GM06990 (cell line): Measurements from ENCODE around the gene PTPN4.

Source experiments
- DNase-seq: peaks from one replicate; pipeline ENCODE4 v3.0.0-alpha.2; 2011; ENCODE audit not compliant: insufficient read length; ENCODE audit errors: extremely low read depth
- H3K27me3 ChIP-seq: replicated peaks from 2 replicates; pipeline ENCODE4 v1.6.0; 2011; ENCODE audit warnings: low read length; ENCODE audit not compliant: control insufficient read depth, insufficient read depth
- H3K36me3 ChIP-seq: 2 replicates; pipeline ENCODE4 v1.5.1; 2011; ENCODE audit warnings: low read length; ENCODE audit not compliant: control insufficient read depth, insufficient read depth
- H3K4me3 ChIP-seq: replicated peaks from 2 replicates; pipeline ENCODE4 v1.5.1; 2011; ENCODE audit warnings: low read depth, mild to moderate bottlenecking, control low read depth, low read length
- TF ChIP-seq, protein P1 (sequence below): IDR thresholded peaks from 2 replicates; pipeline ENCODE4 v1.5.1; 2011; ENCODE audit warnings: low read length, control low read depth, mild to moderate bottlenecking, inconsistent platforms; ENCODE audit not compliant: insufficient read depth, poor library complexity, severe bottlenecking

Gene PTPN4, protein sequence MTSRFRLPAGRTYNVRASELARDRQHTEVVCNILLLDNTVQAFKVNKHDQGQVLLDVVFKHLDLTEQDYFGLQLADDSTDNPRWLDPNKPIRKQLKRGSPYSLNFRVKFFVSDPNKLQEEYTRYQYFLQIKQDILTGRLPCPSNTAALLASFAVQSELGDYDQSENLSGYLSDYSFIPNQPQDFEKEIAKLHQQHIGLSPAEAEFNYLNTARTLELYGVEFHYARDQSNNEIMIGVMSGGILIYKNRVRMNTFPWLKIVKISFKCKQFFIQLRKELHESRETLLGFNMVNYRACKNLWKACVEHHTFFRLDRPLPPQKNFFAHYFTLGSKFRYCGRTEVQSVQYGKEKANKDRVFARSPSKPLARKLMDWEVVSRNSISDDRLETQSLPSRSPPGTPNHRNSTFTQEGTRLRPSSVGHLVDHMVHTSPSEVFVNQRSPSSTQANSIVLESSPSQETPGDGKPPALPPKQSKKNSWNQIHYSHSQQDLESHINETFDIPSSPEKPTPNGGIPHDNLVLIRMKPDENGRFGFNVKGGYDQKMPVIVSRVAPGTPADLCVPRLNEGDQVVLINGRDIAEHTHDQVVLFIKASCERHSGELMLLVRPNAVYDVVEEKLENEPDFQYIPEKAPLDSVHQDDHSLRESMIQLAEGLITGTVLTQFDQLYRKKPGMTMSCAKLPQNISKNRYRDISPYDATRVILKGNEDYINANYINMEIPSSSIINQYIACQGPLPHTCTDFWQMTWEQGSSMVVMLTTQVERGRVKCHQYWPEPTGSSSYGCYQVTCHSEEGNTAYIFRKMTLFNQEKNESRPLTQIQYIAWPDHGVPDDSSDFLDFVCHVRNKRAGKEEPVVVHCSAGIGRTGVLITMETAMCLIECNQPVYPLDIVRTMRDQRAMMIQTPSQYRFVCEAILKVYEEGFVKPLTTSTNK

DNA sequence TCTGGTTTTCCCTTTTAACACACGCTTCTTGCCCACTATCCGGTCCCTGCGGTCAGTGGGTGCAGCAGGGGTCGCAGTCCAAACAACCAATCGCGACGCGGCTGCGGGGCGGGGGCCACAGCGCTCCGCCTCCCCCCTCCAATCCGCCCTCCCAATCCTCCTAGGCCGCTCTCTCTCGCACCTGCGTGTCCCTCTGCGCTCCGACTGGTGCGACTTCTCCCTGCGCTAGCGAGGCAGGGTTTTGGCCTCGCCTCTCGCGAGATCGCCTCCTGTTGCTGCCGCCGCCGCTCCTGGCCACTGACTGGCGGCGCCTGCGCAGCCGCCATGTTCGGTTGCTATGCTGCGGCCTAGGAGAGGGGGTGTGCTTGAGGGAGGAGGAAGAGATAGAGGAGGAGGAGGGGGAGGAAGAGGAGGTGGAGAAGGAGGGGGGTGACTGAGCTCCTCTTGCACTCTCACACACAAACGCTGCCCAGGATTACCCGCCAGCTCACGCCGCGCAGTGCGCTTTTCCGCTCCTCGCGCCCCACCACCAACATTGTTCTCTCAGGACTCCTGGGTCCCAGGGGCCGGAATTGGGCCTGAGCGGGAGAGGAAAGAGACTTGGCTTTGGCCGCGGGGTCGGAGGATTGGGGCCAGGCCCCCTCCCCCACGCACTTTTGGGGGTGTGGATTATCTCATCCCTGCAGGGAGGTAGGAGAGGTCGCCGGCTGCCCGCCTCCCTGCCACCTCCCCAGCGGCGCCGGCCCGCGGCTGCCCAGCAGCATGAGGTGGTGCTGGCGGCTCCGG, at the start of gene PTPN4:
PTPN4 (plus strand) TSS at position 472 of the 786 bp plus-strand sequence. CDS start 49,932 bp downstream, outside the sequence.
- Histone ChIP-seq H3K27me3 (no peaks in the 10 kb centered on the region), H3K36me3 (no peaks in the 10 kb centered on the region), H3K4me3 (peak within 1 kb of the TSS; percentile 69)
- TF ChIP-seq, protein P1, sequence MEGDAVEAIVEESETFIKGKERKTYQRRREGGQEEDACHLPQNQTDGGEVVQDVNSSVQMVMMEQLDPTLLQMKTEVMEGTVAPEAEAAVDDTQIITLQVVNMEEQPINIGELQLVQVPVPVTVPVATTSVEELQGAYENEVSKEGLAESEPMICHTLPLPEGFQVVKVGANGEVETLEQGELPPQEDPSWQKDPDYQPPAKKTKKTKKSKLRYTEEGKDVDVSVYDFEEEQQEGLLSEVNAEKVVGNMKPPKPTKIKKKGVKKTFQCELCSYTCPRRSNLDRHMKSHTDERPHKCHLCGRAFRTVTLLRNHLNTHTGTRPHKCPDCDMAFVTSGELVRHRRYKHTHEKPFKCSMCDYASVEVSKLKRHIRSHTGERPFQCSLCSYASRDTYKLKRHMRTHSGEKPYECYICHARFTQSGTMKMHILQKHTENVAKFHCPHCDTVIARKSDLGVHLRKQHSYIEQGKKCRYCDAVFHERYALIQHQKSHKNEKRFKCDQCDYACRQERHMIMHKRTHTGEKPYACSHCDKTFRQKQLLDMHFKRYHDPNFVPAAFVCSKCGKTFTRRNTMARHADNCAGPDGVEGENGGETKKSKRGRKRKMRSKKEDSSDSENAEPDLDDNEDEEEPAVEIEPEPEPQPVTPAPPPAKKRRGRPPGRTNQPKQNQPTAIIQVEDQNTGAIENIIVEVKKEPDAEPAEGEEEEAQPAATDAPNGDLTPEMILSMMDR, result no peak
- DNase-seq, result peak; percentile 99

DNA sequence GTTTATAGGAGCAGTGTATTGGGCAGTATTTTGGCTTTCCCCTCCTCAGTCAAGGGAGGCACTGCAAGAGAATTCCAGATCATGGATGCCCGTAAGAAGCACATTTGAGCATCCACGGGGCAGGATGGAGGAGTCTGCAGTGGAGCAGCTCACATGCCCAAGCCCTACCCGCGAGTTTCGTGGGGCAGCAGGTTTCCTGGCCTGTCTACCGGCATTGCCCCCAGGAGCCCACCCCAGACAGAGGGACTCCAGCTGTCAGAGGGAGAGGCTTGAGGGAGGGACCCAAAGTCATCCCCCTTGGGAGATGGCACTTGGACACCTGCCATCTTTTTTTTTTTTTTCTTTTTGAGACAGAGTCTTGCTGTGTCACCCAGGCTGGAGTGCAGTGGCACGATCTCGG, 49.4 kb upstream of the PTPN4 start:
- Histone ChIP-seq H3K4me3 (no peak overlapping the region), H3K36me3 (no peaks in the 10 kb centered on the region), H3K27me3 (no peaks in the 10 kb centered on the region)
- TF ChIP-seq, protein P1, result no peak
- DNase-seq, result no peak

DNA sequence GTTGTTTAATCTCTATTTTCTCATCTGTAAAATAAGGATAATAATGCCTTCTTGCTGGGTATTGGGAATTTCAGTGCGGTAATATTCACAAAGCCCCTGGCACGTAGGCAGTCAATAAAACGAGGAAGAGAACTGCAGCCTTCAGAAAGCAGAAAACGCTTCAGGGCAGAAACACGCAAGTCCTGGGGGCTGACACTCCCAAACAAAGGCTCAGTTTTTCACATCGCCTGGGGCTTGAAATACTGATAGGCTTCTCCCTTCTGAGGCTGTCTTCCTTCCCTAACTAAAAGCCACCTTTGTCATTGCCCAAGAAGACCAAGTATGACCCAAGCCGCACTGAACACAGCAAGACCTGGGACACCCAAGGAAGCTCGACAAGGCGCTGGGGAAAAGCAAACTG, 48.4 kb upstream of the PTPN4 start:
- TF ChIP-seq, protein P1, result no peak
- H3K36me3 ChIP-seq, result no peaks in the 10 kb centered on the region
- no peak overlapping the region for H3K4me3 ChIP-seq
- no peaks in the 10 kb centered on the region for H3K27me3 ChIP-seq
- DNase-seq, result no peak

DNA sequence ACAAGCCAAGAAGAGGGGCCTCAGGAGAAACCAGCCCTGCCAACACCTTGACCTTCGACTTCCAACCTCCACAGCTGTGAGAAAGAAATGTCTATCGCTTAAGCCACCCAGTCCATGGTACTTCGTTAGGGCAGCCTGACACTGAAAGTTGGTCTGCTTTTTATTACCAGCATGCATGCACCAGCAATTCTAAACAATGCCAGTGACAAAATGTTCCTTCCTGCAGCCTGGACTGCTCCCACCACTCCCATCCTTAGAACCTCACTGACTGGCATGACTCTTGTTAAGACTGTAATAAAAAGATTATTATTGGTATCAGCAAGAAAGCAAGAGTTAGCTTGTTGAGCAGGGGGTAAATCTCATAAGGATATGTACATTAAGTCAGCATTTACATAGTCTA, 47.2 kb upstream of the PTPN4 start:
- no peaks in the 10 kb centered on the region for H3K36me3 ChIP-seq
- no peak overlapping the region for H3K4me3 ChIP-seq
- TF ChIP-seq, protein P1, result no peak
- H3K27me3 ChIP-seq, result no peaks in the 10 kb centered on the region
- no peak for DNase-seq

DNA sequence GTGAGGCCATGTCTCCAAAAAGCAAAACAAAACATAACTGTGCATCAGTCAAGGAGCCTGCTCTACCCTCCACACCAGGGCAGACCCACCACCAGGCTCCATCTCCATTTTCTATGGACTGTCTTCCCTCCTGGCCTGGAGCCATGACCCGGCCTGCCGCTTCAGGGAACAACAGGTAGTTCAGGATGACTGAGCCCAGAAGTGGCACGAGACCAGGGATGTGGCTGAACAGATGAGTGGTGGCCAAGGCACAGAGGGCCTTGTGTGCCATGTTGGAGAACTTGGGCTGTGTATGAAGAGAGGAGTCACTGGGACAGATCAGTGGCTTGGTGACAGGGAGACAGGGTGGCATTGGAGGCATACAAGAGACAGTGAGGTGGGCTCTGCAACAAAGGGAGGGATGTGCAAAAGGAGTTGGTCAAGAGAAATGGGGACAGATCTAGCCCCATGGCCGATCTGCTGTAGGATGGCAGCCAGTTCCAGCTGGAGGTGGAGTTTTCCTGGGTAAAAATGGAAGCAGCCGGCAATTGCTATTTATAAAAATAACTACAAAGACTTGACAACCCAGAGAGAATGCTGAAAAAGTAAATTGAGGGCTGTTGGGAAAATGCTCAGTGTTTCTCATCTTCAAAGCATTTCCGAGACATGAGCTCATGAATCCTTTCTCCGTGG, 45.8 kb upstream of the PTPN4 start:
- no peak for DNase-seq
- Histone ChIP-seq H3K4me3 (no peak overlapping the region), H3K27me3 (no peaks in the 10 kb centered on the region), H3K36me3 (no peaks in the 10 kb centered on the region)
- TF ChIP-seq, protein P1, result no peak
